ENCODE data around the gene EREG. TPM values are rescaled to one million over a fixed set of nuclear protein-coding genes. Genes with fewer than 3 reads are reported as not detected.

EREG gene
- polyA plus RNA-seq, 1 donor (not counting 4 experiments of a cell fraction or from before 2014, with no cell fraction given) = 38.7 TPM

DNA sequence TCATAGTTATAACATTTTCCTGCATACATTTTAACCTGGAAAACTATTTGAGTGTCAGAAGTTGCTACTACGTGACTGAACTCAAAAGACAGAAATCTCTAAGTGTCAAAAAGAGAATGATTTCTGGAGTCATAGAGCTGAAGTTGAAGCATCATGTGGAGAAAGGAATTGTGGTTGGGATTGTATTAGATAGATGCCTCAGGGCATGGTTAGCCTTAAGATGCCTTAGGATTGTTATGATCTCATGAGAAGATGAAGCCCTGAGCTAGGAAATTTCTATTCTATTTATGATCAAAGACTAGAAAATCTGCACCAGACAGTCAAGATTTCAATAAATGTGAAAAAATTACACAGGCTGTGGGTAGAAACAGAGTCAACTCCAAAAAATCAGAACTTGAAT lies 36.4 kb upstream of the EREG start:
- DNase-seq (ENCODE audit: low read depth, low spot score) (no peak), FAIRE-seq (peak; percentile 73)
- Histone ChIP-seq H3K36me3 (ENCODE audit: control insufficient read depth in 2 of 2, extremely low read depth in 1 of 2, insufficient read depth in 2 of 2, low read length in 2 of 2) (no peaks in the 10 kb centered on the region), H3K4me2 (ENCODE audit: control insufficient read depth, extremely low read depth, insufficient read depth, low read depth, low read length) (peak overlapping the region; percentile 80), H3K9me3 (ENCODE audit: control insufficient read depth, low read depth, low read length) (no peaks in the 10 kb centered on the region), H3K4me3 (ENCODE audit: control insufficient read depth in 2 of 3, extremely low read depth in 1 of 3, insufficient read depth in 2 of 3, low read depth in 1 of 3, low read length in 3 of 3) (no peak overlapping the region), H3K27me3 (ENCODE audit: control insufficient read depth, extremely low read depth, insufficient read depth, low read length) (no peaks in the 10 kb centered on the region), H3K9me1 (ENCODE audit: control insufficient read depth, extremely low read depth, insufficient read depth, low read length) (no peaks in the 10 kb centered on the region), H3K9ac (ENCODE audit: control insufficient read depth, extremely low read depth, insufficient read depth, low read length) (no peak overlapping the region), H4K20me1 (ENCODE audit: control insufficient read depth, extremely low read depth, insufficient read depth, low read length) (no peaks in the 10 kb centered on the region), H2AFZ (ENCODE audit: control insufficient read depth, low read length) (no peak overlapping the region), H3K27ac (ENCODE audit: control insufficient read depth, insufficient read depth, low read length) (peak overlapping the region; percentile 82), H3K4me1 (ENCODE audit: control insufficient read depth, extremely low read depth, insufficient read depth, low read length) (peaks cover 23% of the 10 kb centered on the region), H3K79me2 (ENCODE audit: control insufficient read depth, insufficient read depth, low read length) (no peaks in the 10 kb centered on the region)
- TF ChIP-seq EZH2 (IDR thresholded peaks at IDR 0.05; ENCODE audit: low read length) = no peak
- TF ChIP-seq, protein P1, sequence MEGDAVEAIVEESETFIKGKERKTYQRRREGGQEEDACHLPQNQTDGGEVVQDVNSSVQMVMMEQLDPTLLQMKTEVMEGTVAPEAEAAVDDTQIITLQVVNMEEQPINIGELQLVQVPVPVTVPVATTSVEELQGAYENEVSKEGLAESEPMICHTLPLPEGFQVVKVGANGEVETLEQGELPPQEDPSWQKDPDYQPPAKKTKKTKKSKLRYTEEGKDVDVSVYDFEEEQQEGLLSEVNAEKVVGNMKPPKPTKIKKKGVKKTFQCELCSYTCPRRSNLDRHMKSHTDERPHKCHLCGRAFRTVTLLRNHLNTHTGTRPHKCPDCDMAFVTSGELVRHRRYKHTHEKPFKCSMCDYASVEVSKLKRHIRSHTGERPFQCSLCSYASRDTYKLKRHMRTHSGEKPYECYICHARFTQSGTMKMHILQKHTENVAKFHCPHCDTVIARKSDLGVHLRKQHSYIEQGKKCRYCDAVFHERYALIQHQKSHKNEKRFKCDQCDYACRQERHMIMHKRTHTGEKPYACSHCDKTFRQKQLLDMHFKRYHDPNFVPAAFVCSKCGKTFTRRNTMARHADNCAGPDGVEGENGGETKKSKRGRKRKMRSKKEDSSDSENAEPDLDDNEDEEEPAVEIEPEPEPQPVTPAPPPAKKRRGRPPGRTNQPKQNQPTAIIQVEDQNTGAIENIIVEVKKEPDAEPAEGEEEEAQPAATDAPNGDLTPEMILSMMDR (optimal IDR thresholded peaks at IDR 0.05 in 1 of 3, IDR thresholded peaks at IDR 0.05 in 1 of 3, conservative IDR thresholded peaks at IDR 0.05 in 1 of 3; ENCODE audit: extremely low read depth in 1 of 3, insufficient read depth in 2 of 3, low read length in 3 of 3) = no peak
- dilution Hi-C loops (cut with MboI; ENCODE audit: extremely low pct_ligation_motif_present, low sequenced_read_pairs) = no loop called here

DNA sequence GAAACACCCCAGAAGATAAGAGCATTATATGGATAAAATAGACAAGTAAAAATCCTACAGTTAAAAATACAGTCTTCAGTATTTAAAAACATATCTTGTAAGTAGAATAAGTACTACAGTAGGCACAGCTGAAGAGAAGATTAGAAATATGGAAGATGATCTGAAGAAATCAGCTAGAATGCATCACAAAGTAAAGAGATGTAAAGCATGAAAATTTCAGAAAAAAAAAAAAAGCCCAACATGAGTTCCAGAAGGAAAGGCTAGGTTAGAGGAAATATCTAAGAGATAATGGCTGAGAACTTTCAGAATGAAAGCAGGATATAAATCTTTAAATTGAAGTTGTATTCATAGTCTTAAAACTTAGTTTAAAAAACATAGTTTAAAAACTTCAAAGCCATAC lies 35.6 kb upstream of the EREG start:
- H3K4me1 ChIP-seq (ENCODE audit: control insufficient read depth, extremely low read depth, insufficient read depth, low read length) = peaks cover 23% of the 10 kb centered on the region
- no peaks in the 10 kb centered on the region for H4K20me1 ChIP-seq (ENCODE audit: control insufficient read depth, extremely low read depth, insufficient read depth, low read length)
- H3K27me3 ChIP-seq (ENCODE audit: control insufficient read depth, extremely low read depth, insufficient read depth, low read length) = no peaks in the 10 kb centered on the region
- dilution Hi-C loops (cut with MboI; ENCODE audit: extremely low pct_ligation_motif_present, low sequenced_read_pairs) = no loop called here
- H3K9me3 ChIP-seq (ENCODE audit: control insufficient read depth, low read depth, low read length) = no peaks in the 10 kb centered on the region
- DNase-seq (ENCODE audit: low read depth, low spot score) (no peak), FAIRE-seq (no peak)
- no peaks in the 10 kb centered on the region for H3K79me2 ChIP-seq (ENCODE audit: control insufficient read depth, insufficient read depth, low read length)
- TF ChIP-seq, protein P1 (optimal IDR thresholded peaks at IDR 0.05 in 1 of 3, IDR thresholded peaks at IDR 0.05 in 1 of 3, conservative IDR thresholded peaks at IDR 0.05 in 1 of 3; ENCODE audit: extremely low read depth in 1 of 3, insufficient read depth in 2 of 3, low read length in 3 of 3) = no peak
- TF ChIP-seq EZH2 (IDR thresholded peaks at IDR 0.05; ENCODE audit: low read length) = no peak
- H3K4me2 ChIP-seq (ENCODE audit: control insufficient read depth, extremely low read depth, insufficient read depth, low read depth, low read length) = no peak overlapping the region
- no peak overlapping the region for H3K9ac ChIP-seq (ENCODE audit: control insufficient read depth, extremely low read depth, insufficient read depth, low read length)
- H3K27ac ChIP-seq (ENCODE audit: control insufficient read depth, insufficient read depth, low read length) = no peak overlapping the region
- H2AFZ ChIP-seq (ENCODE audit: control insufficient read depth, low read length) = no peak overlapping the region
- H3K36me3 ChIP-seq (ENCODE audit: control insufficient read depth in 2 of 2, extremely low read depth in 1 of 2, insufficient read depth in 2 of 2, low read length in 2 of 2) = no peaks in the 10 kb centered on the region
- H3K4me3 ChIP-seq (ENCODE audit: control insufficient read depth in 2 of 3, extremely low read depth in 1 of 3, insufficient read depth in 2 of 3, low read depth in 1 of 3, low read length in 3 of 3) = no peak overlapping the region
- H3K9me1 ChIP-seq (ENCODE audit: control insufficient read depth, extremely low read depth, insufficient read depth, low read length) = no peaks in the 10 kb centered on the region

Data from keratinocyte (primary cell).